ENCODE results near the gene LPIN1.

LPIN1 gene

GRCh38 chr2:11765501-11765900 lies 19.1 kb downstream of the LPIN1 start:
- DNase-seq, result no peak

DNA sequence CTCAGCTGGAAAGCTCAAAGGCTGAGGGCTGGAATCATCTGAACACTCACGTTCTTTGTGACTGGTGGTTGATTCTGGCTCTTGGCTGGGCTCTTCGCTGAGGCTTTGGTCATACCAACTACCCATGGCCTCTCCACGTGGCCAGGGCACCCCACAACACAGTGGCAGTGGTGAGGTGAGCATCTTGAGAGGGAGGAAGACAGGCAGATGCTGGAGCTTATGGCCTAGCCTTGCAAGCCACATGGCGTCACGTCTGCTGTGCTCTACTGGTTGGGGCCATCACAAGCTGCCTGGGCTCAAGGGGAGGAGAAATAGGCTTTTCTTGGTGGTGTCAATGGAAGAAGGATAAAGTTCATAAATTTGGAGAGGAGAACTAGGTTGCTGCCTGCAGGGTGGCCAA lies 19.6 kb downstream of the LPIN1 start:
- DNase-seq, result no peak

DNA sequence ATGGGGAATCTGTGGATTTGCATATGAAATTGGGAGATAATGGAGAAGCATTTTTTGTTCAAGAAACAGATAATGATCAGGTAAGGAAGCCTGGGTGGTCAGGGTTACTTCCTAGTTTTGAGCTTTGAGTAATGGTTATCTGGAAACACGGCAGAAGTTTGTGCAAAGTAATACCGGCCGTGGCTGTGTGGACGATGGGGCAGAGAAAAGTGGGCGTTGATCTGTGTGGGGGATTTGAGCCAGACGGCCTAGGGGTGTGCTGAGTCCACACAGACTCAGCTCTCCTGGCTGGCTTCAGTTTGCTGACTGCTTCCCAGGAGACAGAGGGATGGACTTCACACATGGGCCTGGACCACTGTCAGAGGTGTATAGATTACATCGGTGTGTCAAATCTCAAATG lies 21.3 kb downstream of the LPIN1 start:
- DNase-seq, result no peak

DNA sequence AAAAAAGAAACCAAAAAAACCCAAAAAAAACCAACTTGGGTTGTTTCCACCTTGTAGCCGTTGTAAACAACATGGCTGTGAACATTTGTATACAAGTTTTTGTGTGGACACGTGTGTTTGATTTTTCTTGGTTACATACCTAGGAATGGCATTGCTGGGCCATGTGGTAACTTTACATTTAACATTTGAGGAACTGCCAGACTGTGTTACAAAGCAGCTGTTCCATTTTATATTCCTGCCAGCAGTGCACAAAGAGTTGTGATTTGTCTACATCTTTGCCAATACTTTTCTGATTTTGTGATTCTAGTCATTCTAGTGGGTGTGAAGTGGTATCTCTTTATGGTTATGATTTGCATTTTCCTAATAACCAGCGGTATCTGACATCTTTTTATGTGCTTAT lies 22.5 kb downstream of the LPIN1 start:
- DNase-seq, result no peak

GRCh38 chr2:11769516-11769915 lies 23.1 kb downstream of the LPIN1 start:
- no peak for DNase-seq

GRCh38 chr2:11770531-11771188 lies 24.2 kb downstream of the LPIN1 start:
- no peak for DNase-seq

DNA sequence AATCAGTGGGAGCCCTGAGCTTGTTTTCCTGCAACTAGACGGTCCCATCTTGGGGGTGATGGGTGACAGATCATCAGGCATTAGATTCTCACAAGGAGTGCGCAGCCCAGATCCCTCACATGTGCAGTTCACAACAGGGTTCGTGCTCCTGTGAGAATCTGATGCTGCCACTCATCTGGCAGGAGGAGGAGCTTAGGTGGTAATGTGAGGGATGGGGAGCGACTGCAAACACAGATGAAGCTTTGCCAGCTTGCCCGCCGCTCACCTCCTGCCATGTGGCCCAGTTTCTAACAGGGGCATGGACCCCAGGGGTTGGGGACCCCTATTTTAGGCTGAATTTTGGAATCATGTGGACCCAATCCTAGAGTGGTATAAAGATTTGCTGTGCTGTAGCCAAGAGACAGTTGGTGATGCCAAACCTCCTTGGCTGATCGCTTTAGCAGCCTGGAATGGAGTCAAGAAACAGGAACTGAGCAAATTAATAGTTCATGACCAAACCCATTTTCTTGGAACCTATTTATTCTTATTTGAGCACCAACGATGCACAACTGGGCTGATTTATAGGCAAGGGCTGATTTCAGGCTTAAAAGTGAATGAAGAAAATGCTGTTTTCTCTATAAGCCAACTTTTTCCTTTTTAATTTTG lies 25.7 kb downstream of the LPIN1 start:
- no peak for DNase-seq

- DNase-seq, result no peak
Measured at GRCh38 chr2:11773111-11773510, 26.7 kb downstream of the LPIN1 start.

GRCh38 chr2:11773747-11774525 lies 27.5 kb downstream of the LPIN1 start:
- no peak for DNase-seq

DNA sequence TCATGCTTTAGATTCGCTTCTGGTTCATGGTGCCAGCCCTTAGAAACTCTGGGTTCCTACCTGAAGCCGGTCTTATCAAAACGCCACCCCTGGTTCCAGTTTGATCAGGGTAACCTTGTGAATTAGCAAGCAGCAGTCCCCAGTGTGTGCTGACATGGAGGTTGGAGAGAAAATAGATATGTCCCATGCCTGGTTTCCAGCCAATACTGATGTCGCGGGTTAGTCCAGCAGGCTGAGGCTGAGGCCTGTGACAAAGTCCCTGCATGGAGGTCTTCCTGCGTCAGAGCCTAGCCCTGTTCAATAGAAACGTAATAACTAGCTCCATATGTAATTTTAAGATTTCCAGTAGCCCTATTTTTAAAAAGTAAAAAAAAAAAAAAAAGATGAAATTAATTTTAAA lies 28.2 kb downstream of the LPIN1 start:
- DNase-seq, result no peak

DNA sequence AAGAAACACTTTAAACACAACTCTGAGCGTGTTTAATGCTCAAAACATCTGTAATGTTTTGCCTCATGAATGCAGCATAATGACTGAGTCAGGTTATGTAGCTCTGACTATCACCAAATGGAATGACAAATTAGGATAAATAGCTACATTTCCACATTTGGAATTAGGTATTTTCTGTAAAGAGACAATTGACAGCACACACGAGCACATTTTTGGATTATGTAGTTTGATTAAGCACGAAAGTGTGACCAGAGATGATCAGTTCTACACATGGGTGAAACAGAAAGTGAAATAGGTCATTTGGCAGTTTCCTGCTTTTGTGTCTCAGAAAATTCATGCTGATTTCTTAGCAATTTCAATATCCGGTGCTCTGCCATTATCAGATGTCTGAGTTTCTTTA lies 29.0 kb downstream of the LPIN1 start:
- DNase-seq, result no peak

- no peak for DNase-seq
Measured at GRCh38 chr2:11777066-11777782, 30.8 kb downstream of the LPIN1 start.

GRCh38 chr2:11777886-11778415 lies 31.5 kb downstream of the LPIN1 start:
- no peak for DNase-seq

- DNase-seq, result no peak
Measured at GRCh38 chr2:11778416-11778815, 32.0 kb downstream of the LPIN1 start.

GRCh38 chr2:11778923-11779757 lies 32.7 kb downstream of the LPIN1 start:
- no peak for DNase-seq

- DNase-seq, result no peak
Measured at GRCh38 chr2:11781602-11782001, 35.2 kb downstream of the LPIN1 start.

DNA sequence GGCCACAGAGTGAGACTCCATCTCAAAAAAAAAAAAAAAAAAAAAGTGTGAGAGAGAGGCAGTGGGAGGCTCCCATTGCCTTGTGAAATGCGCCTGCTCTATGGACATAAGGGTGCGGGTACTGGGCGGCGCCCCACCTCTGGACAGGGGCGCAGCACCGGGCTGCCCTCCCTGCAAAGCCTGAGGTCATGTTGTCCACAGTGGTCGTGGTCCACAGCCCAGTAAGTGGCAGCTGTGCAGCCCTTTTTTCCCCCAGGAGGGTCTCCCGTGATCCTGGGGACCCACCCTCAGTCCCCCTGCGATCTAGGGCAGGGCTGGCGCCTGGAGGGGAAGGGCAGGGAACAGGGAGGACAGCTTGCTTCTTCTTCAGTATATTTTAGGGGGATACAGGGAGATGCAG lies 37.8 kb downstream of the LPIN1 start:
- no peak for DNase-seq

GRCh38 chr2:11784747-11785610 lies 38.5 kb downstream of the LPIN1 start:
- no peak for DNase-seq

DNA sequence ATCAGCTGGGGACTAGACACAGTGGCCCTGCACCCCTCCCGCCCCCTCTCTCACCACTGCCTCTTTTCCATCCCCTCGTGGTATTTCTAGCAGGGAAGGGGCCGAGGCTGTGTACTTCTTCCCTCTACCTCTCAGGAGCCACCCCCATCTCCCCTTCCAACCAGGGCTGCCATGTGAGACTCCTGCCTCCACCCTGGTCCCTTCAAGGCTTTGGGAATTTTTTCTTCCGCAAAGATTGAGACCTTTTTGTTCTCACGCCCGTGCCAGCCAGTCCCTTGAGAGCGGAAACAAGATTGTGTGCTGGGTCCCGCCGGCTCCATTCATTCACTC lies 39.1 kb downstream of the LPIN1 start:
- no peak for DNase-seq

DNA sequence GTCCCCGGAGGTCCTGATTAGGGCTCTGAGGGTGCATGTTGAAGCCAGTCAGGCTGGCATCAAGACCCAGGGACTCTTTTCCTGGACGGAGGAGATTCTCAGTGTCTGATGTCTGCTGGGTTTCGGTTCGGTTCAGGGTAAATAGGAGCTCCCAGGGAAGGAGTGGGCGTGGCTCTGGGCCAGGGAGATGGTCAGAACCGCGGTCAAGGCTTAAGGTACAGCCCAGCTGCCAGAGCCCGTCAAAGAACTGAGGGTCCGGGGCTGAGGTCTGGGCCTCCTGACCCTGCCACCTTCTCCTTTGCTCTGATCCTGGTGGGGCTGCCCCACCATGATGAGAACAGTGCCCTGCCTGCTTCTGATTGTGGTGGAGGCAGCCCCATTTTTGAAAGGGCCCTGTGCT lies 39.8 kb downstream of the LPIN1 start:
- DNase-seq, result no peak

DNA sequence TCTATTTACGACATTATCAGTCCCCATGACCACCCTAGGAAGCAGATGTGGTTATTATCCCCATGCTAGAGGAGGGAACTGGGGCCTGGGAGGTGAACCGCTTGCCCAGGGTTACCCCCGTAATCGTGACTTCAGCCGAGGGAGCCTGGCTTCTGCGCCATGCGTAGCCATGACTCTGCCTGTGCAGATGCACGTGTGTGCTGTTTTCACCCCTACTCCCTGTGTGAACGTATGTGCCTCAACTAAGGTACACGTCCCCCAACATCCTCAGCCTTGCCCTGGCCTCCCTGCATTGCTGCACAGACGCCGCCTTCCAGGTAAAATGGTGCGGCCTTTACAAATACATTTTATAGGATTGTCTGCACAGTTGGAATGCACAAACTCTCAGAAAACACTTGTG lies 40.2 kb downstream of the LPIN1 start:
- no peak for DNase-seq

GRCh38 chr2:11787991-11788390 lies 41.6 kb downstream of the LPIN1 start:
- no peak for DNase-seq
